GM20000 (cell line): ENCODE measurements around the gene PAX8.

ENCODE experiments used
- DNase-seq: peaks from one replicate; pipeline ENCODE4 v3.0.0; 2012; ENCODE audit warnings: low spot score
- TF ChIP-seq, protein P1 (sequence below): IDR thresholded peaks from 2 replicates; pipeline ENCODE4 v1.5.1; 2012; ENCODE audit warnings: mild to moderate bottlenecking, control low read depth; ENCODE audit errors: extremely low read depth, missing control alignments

The PAX8 gene

DNA sequence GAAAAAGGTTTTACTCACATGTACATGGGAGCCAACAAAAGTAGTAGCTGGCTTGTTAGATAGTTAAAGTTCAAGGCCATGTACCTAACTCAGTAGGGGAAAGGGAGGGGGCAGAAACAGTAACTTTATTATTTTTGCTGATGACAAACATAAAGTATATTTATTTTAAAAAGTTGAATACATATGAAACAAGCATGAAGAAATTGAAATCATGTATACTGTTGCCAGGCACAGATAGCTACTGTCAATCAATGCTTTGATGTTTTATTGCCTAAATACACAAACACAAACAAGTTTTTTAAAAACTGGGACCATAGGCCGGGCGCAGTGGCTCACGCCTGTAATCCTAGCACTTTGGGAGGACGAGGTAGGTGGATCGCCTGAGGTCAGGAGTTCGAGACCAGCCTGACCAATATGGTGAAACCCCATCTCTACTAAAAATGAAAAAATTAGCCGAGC is 112.5 kb downstream of the PAX8 start:
- TF ChIP-seq, protein P1, sequence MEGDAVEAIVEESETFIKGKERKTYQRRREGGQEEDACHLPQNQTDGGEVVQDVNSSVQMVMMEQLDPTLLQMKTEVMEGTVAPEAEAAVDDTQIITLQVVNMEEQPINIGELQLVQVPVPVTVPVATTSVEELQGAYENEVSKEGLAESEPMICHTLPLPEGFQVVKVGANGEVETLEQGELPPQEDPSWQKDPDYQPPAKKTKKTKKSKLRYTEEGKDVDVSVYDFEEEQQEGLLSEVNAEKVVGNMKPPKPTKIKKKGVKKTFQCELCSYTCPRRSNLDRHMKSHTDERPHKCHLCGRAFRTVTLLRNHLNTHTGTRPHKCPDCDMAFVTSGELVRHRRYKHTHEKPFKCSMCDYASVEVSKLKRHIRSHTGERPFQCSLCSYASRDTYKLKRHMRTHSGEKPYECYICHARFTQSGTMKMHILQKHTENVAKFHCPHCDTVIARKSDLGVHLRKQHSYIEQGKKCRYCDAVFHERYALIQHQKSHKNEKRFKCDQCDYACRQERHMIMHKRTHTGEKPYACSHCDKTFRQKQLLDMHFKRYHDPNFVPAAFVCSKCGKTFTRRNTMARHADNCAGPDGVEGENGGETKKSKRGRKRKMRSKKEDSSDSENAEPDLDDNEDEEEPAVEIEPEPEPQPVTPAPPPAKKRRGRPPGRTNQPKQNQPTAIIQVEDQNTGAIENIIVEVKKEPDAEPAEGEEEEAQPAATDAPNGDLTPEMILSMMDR, result no peak

More for the DNA sequence above, 112.5 kb downstream of the PAX8 start:
- no peak for DNase-seq
